Measurements from ENCODE around the gene NFATC2.
A peak's percentile ranks its signal among the peaks of the same experiment; 100 is the strongest.

The NFATC2 gene

GRCh38 chr20:51388756-51389542 lies 153.6 kb downstream of the NFATC2 start:
- no peak for DNase-seq

GRCh38 chr20:51388227-51388626 lies 154.3 kb downstream of the NFATC2 start:
- DNase-seq = no peak

GRCh38 chr20:51387125-51387875 lies 155.2 kb downstream of the NFATC2 start:
- no peak for DNase-seq

GRCh38 chr20:51386586-51386985 lies 155.9 kb downstream of the NFATC2 start:
- DNase-seq = no peak

- DNase-seq = no peak
These were observed 156.6 kb downstream of the NFATC2 start for GRCh38 chr20:51385646-51386530.

- no peak for DNase-seq
These were observed 157.6 kb downstream of the NFATC2 start for GRCh38 chr20:51384875-51385274.

GRCh38 chr20:51383891-51384510 lies 158.5 kb downstream of the NFATC2 start:
- DNase-seq = no peak

GRCh38 chr20:51382986-51383821 lies 159.3 kb downstream of the NFATC2 start:
- DNase-seq = peak in 1 of 14 donors; percentile 60

- no peak for DNase-seq
These were observed 160.2 kb downstream of the NFATC2 start for GRCh38 chr20:51382111-51382985.

GRCh38 chr20:51381557-51381956 lies 161.0 kb downstream of the NFATC2 start:
- DNase-seq = no peak

- no peak for DNase-seq
These were observed 161.8 kb downstream of the NFATC2 start for GRCh38 chr20:51380401-51381385.

- no peak for DNase-seq
These were observed 162.7 kb downstream of the NFATC2 start for GRCh38 chr20:51379601-51380341.

GRCh38 chr20:51378171-51378928 lies 164.2 kb downstream of the NFATC2 start:
- no peak for DNase-seq

GRCh38 chr20:51377132-51377531 lies 165.4 kb downstream of the NFATC2 start:
- no peak for DNase-seq

- peak in 1 of 14 donors; percentile 29 for DNase-seq
These were observed 166.4 kb downstream of the NFATC2 start for GRCh38 chr20:51376111-51376510.

GRCh38 chr20:51375561-51375960 lies 167.0 kb downstream of the NFATC2 start:
- no peak for DNase-seq

GRCh38 chr20:51374961-51375360 lies 167.6 kb downstream of the NFATC2 start:
- DNase-seq = no peak

- DNase-seq = no peak
These were observed 168.1 kb downstream of the NFATC2 start for GRCh38 chr20:51374456-51374830.
